Measurements from ENCODE around the gene CD81. TPM values are rescaled to one million over a fixed set of nuclear protein-coding genes. Genes with fewer than 3 reads are reported as not detected.

CD81 gene
- 294 to 435 TPM (median 394 TPM) in 5 replicates for total RNA-seq (2022; extraction: Qiagen RNA extraction; ENCODE audit: low read depth)

GRCh38 chr11:2376751-2377451 is at the start of gene CD81:
Gene CD81, plus strand, starts transcription at chr11:2377310. Its CDS starts 240 bp downstream, at chr11:2377550.

GRCh38 chr11:2400069-2400761 is 23.1 kb downstream of the CD81 start, which contains the start of gene TSSC4:
Gene TSSC4, plus strand, starts transcription at chr11:2400750. Its CDS starts 1,884 bp downstream, at chr11:2402634.

GRCh38 chr11:2443881-2444820 is 67.0 kb downstream of the CD81 start, which contains the start of gene TRPM5:
Gene TRPM5, minus strand, starts transcription at chr11:2444514. Its CDS starts 21,478 bp downstream, at chr11:2423036.

GRCh38 chr11:2444821-2445745 is 68.0 kb downstream of the CD81 start, which contains the start of gene KCNQ1:
Gene KCNQ1, plus strand, starts transcription at chr11:2445008. Its CDS starts 91 bp downstream, at chr11:2445099.

Other genes with a start within 250 kb of the CD81 start
- 2.3 to 3.5 TPM (median 3.1 TPM) in 5 replicates for gene IGF2, start 237.9 kb upstream of the CD81 start, total RNA-seq (2022; extraction: Qiagen RNA extraction; ENCODE audit: low read depth)
- gene INS, start 216.1 kb upstream of the CD81 start, total RNA-seq (2022; extraction: Qiagen RNA extraction; ENCODE audit: low read depth) = not detected in 5 replicates
- gene TH, start 205.5 kb upstream of the CD81 start, total RNA-seq (2022; extraction: Qiagen RNA extraction; ENCODE audit: low read depth) = not detected in 5 replicates
- 0.07 TPM in 1 of 5 replicates, not detected in the others for gene ASCL2, start 106.7 kb upstream of the CD81 start, total RNA-seq (2022; extraction: Qiagen RNA extraction; ENCODE audit: low read depth)
- gene C11orf21, start 75.4 kb upstream of the CD81 start, total RNA-seq (2022; extraction: Qiagen RNA extraction; ENCODE audit: low read depth) = not detected in 5 replicates
- not detected in 5 replicates for gene TSPAN32, start 75.3 kb upstream of the CD81 start, total RNA-seq (2022; extraction: Qiagen RNA extraction; ENCODE audit: low read depth)
- gene TSSC4, start 23.4 kb downstream of the CD81 start, total RNA-seq (2022; extraction: Qiagen RNA extraction; ENCODE audit: low read depth) = 46.7 to 79.0 TPM (median 67.0 TPM) in 5 replicates
- gene TRPM5, start 67.2 kb downstream of the CD81 start, total RNA-seq (2022; extraction: Qiagen RNA extraction; ENCODE audit: low read depth) = not detected in 5 replicates
- 0.31 to 0.81 TPM (median 0.43 TPM) in 5 replicates for gene KCNQ1, start 67.7 kb downstream of the CD81 start, total RNA-seq (2022; extraction: Qiagen RNA extraction; ENCODE audit: low read depth)